ENCODE results near the gene PAQR5. TPM values are rescaled to one million over a fixed set of nuclear protein-coding genes. Genes with fewer than 3 reads are reported as not detected.

The PAQR5 gene
- total RNA-seq, 4 donors from 2014 or later = 3.0 to 8.1 (median 3.9) TPM

DNA sequence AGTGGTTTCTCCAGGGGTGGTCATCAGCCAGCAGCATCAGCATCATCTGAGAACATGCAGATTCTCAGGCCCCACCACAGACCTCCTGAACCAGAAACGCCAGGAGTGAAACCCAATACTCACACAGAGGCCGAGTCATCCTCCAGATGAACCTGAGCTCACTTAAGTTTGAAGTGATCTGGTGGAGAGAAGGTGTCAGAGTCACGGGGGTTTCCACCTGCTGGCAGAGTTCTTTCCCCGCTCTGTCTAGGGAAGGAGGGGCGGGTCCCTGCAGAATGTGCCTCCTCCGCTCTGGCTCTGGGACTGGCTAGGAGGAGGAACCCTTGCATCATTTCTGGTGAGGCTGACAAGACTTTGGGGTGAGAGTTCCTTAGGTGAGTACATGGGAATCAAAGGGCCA is 102.1 kb downstream of the PAQR5 start:
- H3K4me1 ChIP-seq = no peaks in the 10 kb centered on the region
- H3K4me3 ChIP-seq = no peak overlapping the region
- no peak overlapping the region for H3K27ac ChIP-seq
- H3K36me3 ChIP-seq = no peaks in the 10 kb centered on the region
- no peak for DNase-seq (ENCODE audit: low spot score in 2 of 2)
- WGBS, 2 donors = 78 to 89% methylated on average over 6 of the region's 6 CpGs
- H3K27me3 ChIP-seq = no peaks in the 10 kb centered on the region
- TF ChIP-seq POLR2A (IDR thresholded peaks at IDR 0.05) (no peak), EP300 (IDR thresholded peaks at IDR 0.05) (no peak)
- TF ChIP-seq, protein P1, sequence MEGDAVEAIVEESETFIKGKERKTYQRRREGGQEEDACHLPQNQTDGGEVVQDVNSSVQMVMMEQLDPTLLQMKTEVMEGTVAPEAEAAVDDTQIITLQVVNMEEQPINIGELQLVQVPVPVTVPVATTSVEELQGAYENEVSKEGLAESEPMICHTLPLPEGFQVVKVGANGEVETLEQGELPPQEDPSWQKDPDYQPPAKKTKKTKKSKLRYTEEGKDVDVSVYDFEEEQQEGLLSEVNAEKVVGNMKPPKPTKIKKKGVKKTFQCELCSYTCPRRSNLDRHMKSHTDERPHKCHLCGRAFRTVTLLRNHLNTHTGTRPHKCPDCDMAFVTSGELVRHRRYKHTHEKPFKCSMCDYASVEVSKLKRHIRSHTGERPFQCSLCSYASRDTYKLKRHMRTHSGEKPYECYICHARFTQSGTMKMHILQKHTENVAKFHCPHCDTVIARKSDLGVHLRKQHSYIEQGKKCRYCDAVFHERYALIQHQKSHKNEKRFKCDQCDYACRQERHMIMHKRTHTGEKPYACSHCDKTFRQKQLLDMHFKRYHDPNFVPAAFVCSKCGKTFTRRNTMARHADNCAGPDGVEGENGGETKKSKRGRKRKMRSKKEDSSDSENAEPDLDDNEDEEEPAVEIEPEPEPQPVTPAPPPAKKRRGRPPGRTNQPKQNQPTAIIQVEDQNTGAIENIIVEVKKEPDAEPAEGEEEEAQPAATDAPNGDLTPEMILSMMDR (IDR thresholded peaks at IDR 0.05) = no peak
- no peaks in the 10 kb centered on the region for H3K9me3 ChIP-seq

DNA sequence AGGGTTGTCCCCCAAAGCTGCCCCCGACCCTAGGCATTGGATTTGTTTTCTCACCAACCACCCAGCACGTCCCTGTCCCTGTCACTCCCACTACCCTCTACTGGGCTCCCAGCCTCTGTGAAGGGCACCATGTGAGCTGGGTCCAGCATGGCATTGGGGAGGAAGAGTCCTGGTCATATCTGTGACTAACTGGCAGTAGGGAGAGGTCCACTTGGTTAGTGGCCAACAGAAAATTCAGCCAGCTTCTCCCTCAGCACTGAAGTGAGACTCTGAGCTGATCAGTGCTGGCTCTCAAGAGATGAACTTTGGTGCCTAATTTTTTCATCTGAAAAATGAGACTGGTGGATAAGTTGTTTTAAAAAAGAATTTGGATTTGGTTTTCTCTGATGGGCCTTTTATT is 104.1 kb downstream of the PAQR5 start:
- Histone ChIP-seq H3K4me1 (no peaks in the 10 kb centered on the region), H3K27ac (no peak overlapping the region), H3K36me3 (no peaks in the 10 kb centered on the region), H3K27me3 (no peaks in the 10 kb centered on the region), H3K9me3 (no peaks in the 10 kb centered on the region), H3K4me3 (no peak overlapping the region)
- TF ChIP-seq, protein P1 (IDR thresholded peaks at IDR 0.05) = no peak
- TF ChIP-seq EP300 (IDR thresholded peaks at IDR 0.05) (no peak), POLR2A (IDR thresholded peaks at IDR 0.05) (no peak)
- DNase-seq (ENCODE audit: low spot score in 2 of 2) = no peak
- WGBS, 2 donors = 92 to 93% methylated on average over 2 of the region's 2 CpGs

DNA sequence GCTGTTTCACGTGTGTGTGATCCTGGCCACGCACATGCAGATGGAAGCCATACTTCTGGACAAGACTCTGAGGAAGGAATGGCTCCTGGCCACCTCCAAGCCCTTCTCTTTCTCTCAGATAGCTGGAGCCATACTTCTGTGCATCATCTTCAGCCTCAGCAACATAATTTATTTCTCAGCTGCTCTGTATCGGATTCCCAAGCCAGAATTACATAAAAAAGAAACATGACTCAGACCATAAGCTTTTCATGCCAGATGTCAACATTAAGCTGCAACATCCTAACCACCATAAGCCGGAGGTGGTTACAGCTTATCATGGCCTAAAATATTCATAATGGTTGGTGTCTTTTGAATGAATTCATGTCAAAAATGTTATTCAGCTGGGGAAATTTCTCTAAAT is 104.9 kb downstream of the PAQR5 start:
- 69 to 71% methylated on average over 4 of the region's 4 CpGs for WGBS, 2 donors
- Histone ChIP-seq H3K4me3 (no peak overlapping the region), H3K9me3 (no peaks in the 10 kb centered on the region), H3K27me3 (no peaks in the 10 kb centered on the region), H3K4me1 (no peaks in the 10 kb centered on the region), H3K36me3 (no peaks in the 10 kb centered on the region), H3K27ac (no peak overlapping the region)
- TF ChIP-seq EP300 (IDR thresholded peaks at IDR 0.05) = no peak
- TF ChIP-seq, protein P1 (IDR thresholded peaks at IDR 0.05) = no peak
- TF ChIP-seq POLR2A (IDR thresholded peaks at IDR 0.05) = no peak
- DNase-seq (ENCODE audit: low spot score in 2 of 2) = no peak

- Histone ChIP-seq H3K36me3 (no peaks in the 10 kb centered on the region), H3K4me3 (no peak overlapping the region), H3K27me3 (no peaks in the 10 kb centered on the region), H3K27ac (no peak overlapping the region), H3K9me3 (no peaks in the 10 kb centered on the region), H3K4me1 (no peaks in the 10 kb centered on the region)
- WGBS, 2 donors = 58 to 59% methylated on average over 3 of the region's 3 CpGs
- no peak for DNase-seq (ENCODE audit: low spot score in 2 of 2)
- no peak for TF ChIP-seq POLR2A (IDR thresholded peaks at IDR 0.05)
These were observed 106.4 kb downstream of the PAQR5 start for GRCh38 chr15:69405110-69405509.

DNA sequence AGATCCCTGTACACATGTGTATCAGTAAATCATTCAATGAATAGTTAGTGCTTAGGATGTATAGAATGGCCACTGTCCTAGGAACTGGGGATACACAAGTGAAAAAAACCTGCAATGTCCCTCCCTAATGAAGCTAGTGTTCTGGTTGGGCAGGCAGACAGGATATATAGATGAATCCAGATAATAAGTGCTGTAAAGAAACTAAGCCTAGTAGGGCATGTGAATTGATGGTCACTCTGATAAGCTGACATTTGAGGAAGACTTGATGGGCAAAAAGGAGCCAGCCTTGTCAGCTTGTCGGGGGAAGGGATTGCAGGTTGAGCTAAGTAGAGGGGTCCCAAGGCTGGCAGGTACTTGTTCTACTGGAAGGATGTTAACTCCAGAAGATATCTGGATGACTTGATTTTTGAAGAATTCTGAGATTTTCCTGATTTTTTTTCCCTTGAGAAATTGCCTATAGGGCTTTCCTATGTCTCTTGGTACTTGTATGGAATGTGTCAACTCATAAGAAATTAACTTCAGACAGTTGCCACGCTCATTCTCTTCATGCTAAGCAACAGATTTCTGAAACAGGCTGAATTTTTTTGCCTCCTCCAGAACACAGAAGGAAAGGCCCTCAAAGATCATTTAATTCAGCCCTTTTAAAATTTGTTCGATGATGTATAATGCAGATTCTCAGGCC is 109.1 kb downstream of the PAQR5 start:
- WGBS, 2 donors = 82 to 84% methylated on average over 3 of the region's 3 CpGs
- TF ChIP-seq, protein P1 (IDR thresholded peaks at IDR 0.05) = no peak
- no peak for TF ChIP-seq POLR2A (IDR thresholded peaks at IDR 0.05)
- TF ChIP-seq EP300 (IDR thresholded peaks at IDR 0.05) = no peak
- Histone ChIP-seq H3K27me3 (no peaks in the 10 kb centered on the region), H3K4me3 (no peak overlapping the region), H3K4me1 (no peaks in the 10 kb centered on the region), H3K9me3 (no peaks in the 10 kb centered on the region), H3K27ac (no peak overlapping the region), H3K36me3 (no peaks in the 10 kb centered on the region)
- no peak for DNase-seq (ENCODE audit: low spot score in 2 of 2)
